ENCODE measurements around the gene WNK2.

GRCh38 chr9:93255994-93256877 is 72.3 kb downstream of the WNK2 start:
- TF ChIP-seq CTCF (IDR thresholded peaks at IDR 0.05; ENCODE audit: low read depth, low read length, poor library complexity, severe bottlenecking) (no peak), EZH2phosphoT487 (IDR thresholded peaks at IDR 0.05; ENCODE audit: borderline replicate concordance, low read length) (no peak)

Measured in DOHH2 (cell line).